GM21737 (cell line): ENCODE data around the gene FREY1.

Experiments
- ATAC-seq: cut with Tn5 transposase; IDR thresholded peaks from one replicate; pipeline ENCODE4 v1.9.1; 2021; ENCODE audit warnings: mild to moderate bottlenecking, moderate library complexity; ENCODE audit not compliant: unreplicated experiment

The FREY1 gene

GRCh38 chr11:45876401-45876800 lies 30.7 kb downstream of the FREY1 start:
- ATAC-seq: no peak

DNA sequence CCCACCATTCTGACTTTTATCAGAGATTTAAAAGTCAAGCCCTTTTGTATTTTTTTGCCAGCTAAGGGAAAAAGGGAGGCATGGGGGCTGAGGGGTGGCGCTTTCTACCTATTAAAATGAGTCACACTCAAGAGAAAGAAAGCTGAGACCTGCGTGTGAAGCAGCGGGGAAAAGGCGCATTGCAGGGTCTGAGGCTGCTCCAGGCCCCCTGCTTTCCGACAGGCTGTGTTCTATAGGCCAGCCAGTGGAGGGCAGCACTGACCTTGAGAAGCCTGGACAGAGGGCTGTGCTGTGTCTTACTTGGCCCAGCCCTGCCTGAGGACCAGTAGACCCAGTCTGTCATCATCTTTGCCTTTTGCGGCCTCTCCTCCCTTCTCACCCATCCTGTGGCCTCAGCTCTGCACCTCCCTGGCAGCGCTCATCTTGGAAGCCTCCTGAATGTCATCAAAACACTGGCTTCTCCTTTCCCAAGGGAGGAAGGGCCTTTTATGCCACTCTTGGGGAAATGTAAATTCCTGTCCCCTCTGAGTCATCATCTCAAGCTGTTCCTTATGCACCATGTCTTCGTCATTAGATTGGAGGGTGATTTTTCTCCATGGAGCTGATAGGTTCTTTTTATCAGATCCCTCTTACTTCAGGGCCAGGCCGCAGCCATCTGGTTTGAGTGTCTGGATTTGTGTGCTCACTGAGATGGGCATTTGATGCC lies 34.3 kb downstream of the FREY1 start:
- no peak for ATAC-seq

- ATAC-seq: no peak
Observed at GRCh38 chr11:45871638-45872037, 35.4 kb downstream of the FREY1 start.

DNA sequence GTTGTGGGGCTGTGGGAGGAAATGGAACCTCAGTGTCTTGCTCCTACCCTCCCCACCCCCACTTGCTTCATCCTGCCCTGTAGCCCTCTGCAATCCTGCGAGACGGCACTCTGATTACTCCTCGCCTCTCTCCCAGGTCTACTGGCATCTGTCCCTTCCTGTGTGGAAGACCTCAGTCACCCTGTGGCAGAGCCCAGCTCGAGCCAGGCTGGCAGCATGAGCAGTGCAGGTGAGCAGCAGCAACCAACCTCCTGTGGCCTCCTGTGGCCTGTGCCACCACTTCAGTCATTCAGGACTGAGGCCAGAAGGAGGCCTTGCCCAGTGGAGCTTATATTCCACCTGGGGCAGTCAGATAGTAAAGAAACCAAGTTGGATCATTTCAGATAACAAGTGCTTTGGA lies 36.4 kb downstream of the FREY1 start:
- no peak for ATAC-seq

DNA sequence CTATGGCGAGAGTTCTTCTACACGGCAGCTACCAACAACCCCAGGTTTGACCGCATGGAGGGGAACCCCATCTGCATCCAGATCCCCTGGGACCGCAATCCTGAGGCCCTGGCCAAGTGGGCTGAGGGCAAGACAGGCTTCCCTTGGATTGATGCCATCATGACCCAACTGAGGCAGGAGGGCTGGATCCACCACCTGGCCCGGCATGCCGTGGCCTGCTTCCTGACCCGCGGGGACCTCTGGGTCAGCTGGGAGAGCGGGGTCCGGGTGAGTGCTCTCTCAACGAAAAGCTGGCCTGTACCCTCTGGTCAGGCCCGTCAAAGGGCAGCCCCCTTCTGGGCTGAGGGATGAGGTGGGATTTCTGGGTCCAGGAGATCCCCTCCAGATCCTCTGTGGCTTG lies 37.5 kb downstream of the FREY1 start:
- ATAC-seq: no peak

DNA sequence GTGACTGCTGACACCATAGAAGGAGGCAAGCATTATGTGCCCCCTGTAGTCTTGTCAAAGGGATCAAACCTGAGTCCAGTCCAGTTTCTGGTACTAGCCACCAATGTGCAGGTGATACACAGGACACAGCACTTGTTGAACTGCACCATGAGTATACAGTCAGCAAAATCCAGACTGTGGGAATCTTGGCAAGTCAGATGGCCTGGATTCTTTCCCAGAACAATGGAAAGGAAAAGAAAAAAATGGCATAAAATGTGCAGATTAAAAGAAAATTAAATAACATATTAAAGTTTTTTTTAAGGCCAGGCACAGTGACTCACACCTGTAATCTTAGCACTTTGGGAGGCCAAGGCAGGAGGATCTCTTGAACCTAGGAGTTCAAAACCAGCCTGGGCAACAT lies 43.0 kb downstream of the FREY1 start:
- no peak for ATAC-seq

- no peak for ATAC-seq
Observed at GRCh38 chr11:45860764-45861510, 46.1 kb downstream of the FREY1 start.

- no peak for ATAC-seq
Observed at GRCh38 chr11:45860348-45860747, 46.7 kb downstream of the FREY1 start.

DNA sequence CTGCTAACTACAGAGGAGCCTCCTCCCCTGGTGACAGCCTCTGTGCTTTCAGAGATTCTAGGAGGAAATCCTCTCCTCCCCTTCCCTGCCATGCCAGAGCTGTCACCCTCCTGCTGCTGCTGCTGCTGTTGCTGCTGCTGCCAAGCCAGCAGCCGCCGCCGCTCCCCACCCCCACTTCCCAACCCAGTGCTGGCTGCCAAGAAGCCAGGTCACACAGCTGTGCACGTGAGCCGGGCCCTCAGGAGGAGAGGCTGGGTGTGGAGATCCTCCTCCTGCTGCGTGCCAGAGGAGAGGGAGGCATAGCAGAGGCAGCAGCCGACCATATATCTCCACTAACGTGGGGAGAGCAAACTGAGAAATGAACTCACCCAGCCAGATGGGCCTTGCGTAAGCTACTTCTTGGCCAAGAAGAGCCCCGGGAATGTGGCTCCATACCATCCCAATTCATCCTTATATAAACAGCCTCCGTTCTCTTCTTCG lies 47.4 kb downstream of the FREY1 start:
- no peak for ATAC-seq

- no peak for ATAC-seq
Observed at GRCh38 chr11:45858751-45859398, 48.2 kb downstream of the FREY1 start.

DNA sequence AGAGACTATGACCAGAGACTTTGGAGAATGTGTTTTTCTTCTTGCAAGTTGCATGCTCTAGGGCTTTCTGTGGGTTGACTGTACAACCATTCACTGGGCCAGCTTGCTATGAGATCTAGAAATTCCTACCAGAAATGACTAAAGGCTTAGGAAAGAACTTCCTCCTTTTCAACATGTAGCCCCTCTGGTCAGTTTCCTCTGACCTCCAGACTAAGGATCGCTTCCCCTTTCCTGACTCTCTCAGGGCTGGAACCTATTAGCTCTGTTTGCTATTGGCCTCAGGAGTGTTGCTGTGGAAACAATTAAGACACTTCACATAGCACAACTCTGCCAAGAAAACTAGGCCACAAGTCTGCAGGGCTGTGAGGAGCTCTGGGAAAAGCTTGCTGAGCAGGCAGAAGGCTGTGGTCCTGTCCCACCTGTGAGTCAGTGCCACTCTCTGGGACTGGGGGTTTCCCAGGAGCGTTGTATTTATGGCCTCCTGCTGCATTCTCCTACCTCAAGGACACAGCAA lies 49.1 kb downstream of the FREY1 start:
- no peak for ATAC-seq
